K562 (cell line): ENCODE results near the gene TXLNG. TPM values are rescaled to one million over a fixed set of nuclear protein-coding genes. Genes with fewer than 3 reads are reported as not detected.

Experiments
- ATAC-seq: fragments of 200-7000 bp; cut with Tn5 transposase; 3 replicates; pipeline ENCODE4 v1.9.1; 2020; ENCODE audit warnings: moderate library complexity
- Bru-seq: library from RNA; stranded (reverse); fragments of 400-500 nt; gene quantifications from one replicate; lab custom pipeline; 2021; lab: Mats Ljungman, UMichigan
- BruChase-seq, 2 experiments: library from RNA; stranded (reverse); fragments of 400-500 nt; gene quantifications; one replicate each; lab custom pipeline; 2021; lab: Mats Ljungman, UMichigan
- BruUV-seq: library from RNA; stranded (reverse); fragments of 400-500 nt; replicated peaks from 2 replicates; lab custom pipeline; 2021; lab: Mats Ljungman, UMichigan
- CTCF ChIA-PET: fragments of 300-600 bp; formaldehyde crosslinking; extraction: SDS; loops from one replicate; lab custom pipeline; 2021; ENCODE audit warnings: low intra/inter-chr PET ratio; lab: Yijun Ruan, JAX
- POLR2A ChIA-PET: fragments of 300-600, 350-650 bp; sonication (Branson Sonifier 250); formaldehyde crosslinking; extraction: SDS; loops from one replicate; lab custom pipeline; 2021; ENCODE audit warnings: antibody characterized with exemption, inconsistent platforms; lab: Yijun Ruan, JAX
- DNase-seq, 4 experiments: peaks; one replicate each; pipeline versions ENCODE4 v3.0.0 to v3.0.0-alpha.2; 2011 to 2018; ENCODE audit warnings: low spot score in 3 of 4, mixed read lengths in 3 of 4; ENCODE audit errors: extremely low read depth in 1 of 4
- FAIRE-seq: peaks from 2 replicates; lab custom pipeline; 2011; peaks lifted over from hg19 to GRCh38; lab: Jason Lieb, UNC
- H2AFZ ChIP-seq: 2 replicates; pipeline ENCODE4 v1.6.0; 2011; ENCODE audit warnings: low read depth, low read length, control low read depth, inconsistent platforms
- H3K27ac ChIP-seq: fragments of 200-600 bp; 3 replicates; pipeline ENCODE4 v1.8.0; 2011; ENCODE audit warnings: low read depth, mild to moderate bottlenecking, control low read depth, inconsistent platforms, low read length, moderate library complexity, mixed read lengths; ENCODE audit errors: extremely low read depth
- H3K27me3 ChIP-seq, 2 experiments: fragments of 300-600 bp in 1 of 2; 2 replicates in 1 of 2; 3 replicates in 1 of 2; pipeline versions ENCODE4 v1.6.0 to v1.8.0; 2011; ENCODE audit warnings: inconsistent platforms in 2 of 2, low read length in 2 of 2, mild to moderate bottlenecking in 1 of 2, mixed read lengths in 1 of 2, moderate library complexity in 1 of 2; ENCODE audit not compliant: control insufficient read depth in 2 of 2, insufficient read depth in 2 of 2
- H3K36me3 ChIP-seq: fragments of 300-600 bp; 3 replicates; pipeline ENCODE4 v1.8.0; 2011; ENCODE audit warnings: mild to moderate bottlenecking, low read length, inconsistent platforms; ENCODE audit not compliant: control insufficient read depth, insufficient read depth
- H3K4me1 ChIP-seq, 2 experiments: fragments of 200-600 bp in 1 of 2; replicated peaks in 1 of 2; 2 replicates in 1 of 2; 3 replicates in 1 of 2; pipeline versions ENCODE4 v1.5.1 to v1.8.0; 2011; ENCODE audit warnings: inconsistent platforms in 2 of 2, low read length in 2 of 2, mild to moderate bottlenecking in 1 of 2, mixed read lengths in 1 of 2, moderate library complexity in 1 of 2; ENCODE audit not compliant: control insufficient read depth in 2 of 2, insufficient read depth in 2 of 2
- H3K4me2 ChIP-seq: 2 replicates; pipeline ENCODE4 v1.6.1; 2011; ENCODE audit warnings: low read length, control low read depth, inconsistent platforms, mixed read lengths; ENCODE audit not compliant: insufficient read depth
- H3K4me3 ChIP-seq: fragments of 200-600 bp; sonication (generic), shearing (Covaris generic); 2 replicates; pipeline ENCODE4 v1.5.1; 2016; ENCODE audit warnings: control low read depth, inconsistent platforms
- H3K79me2 ChIP-seq: fragments of 200-600 bp; 3 replicates; pipeline ENCODE4 v1.8.0; 2011; ENCODE audit warnings: low read length, inconsistent platforms; ENCODE audit not compliant: control insufficient read depth, insufficient read depth
- H3K9ac ChIP-seq, 2 experiments: 2 replicates each; pipeline versions ENCODE4 v1.6.0 to v1.6.1; 2011; ENCODE audit warnings: low read depth in 2 of 2, low read length in 2 of 2, control low read depth in 1 of 2, inconsistent platforms in 1 of 2, mild to moderate bottlenecking in 1 of 2, mixed read lengths in 1 of 2; ENCODE audit not compliant: insufficient read depth in 1 of 2
- H3K9me1 ChIP-seq: one replicate; pipeline ENCODE4 v1.6.0; 2011; ENCODE audit warnings: inconsistent platforms, mild to moderate bottlenecking, low read length, moderate library complexity; ENCODE audit not compliant: control insufficient read depth, insufficient read depth
- H3K9me3 ChIP-seq: replicated peaks from 2 replicates; pipeline ENCODE4 v1.5.1; 2011; ENCODE audit warnings: low read depth, low read length, inconsistent platforms; ENCODE audit not compliant: control insufficient read depth, insufficient read depth
- H4K20me1 ChIP-seq: replicated peaks from 2 replicates; pipeline ENCODE4 v1.6.1; 2011; ENCODE audit warnings: low read length, inconsistent platforms, mixed read lengths; ENCODE audit not compliant: control insufficient read depth, insufficient read depth
- ATF1 ChIP-seq, 2 experiments: fragments of 450-650 bp in 1 of 2; IDR thresholded peaks; 2 replicates each; pipeline ENCODE4 v1.6.1; 2016; ENCODE audit warnings: missing compliant biosample characterization in 1 of 2, missing genetic modification characterization in 1 of 2
- ETS2 ChIP-seq: IDR thresholded peaks from 2 replicates; pipeline ENCODE4 v1.6.1; 2016; ENCODE audit warnings: borderline replicate concordance, missing genetic modification characterization, mild to moderate bottlenecking, moderate library complexity, missing compliant biosample characterization; ENCODE audit not compliant: poor library complexity, severe bottlenecking
- HCFC1 ChIP-seq: IDR thresholded peaks from 2 replicates; pipeline ENCODE4 v1.6.1; 2012; ENCODE audit warnings: low read depth, low read length, improper control_type of control experiment
- KDM5B ChIP-seq: fragments of 200-600 bp; sonication (generic); IDR thresholded peaks from 2 replicates; pipeline ENCODE4 v1.6.1; 2012; ENCODE audit warnings: low read depth, mild to moderate bottlenecking, moderate library complexity, low read length, control low read depth, inconsistent platforms; ENCODE audit not compliant: insufficient replicate concordance
- MLLT1 ChIP-seq, 2 experiments: fragments of 450-650 bp; IDR thresholded peaks; 2 replicates each; pipeline ENCODE4 v1.6.1; 2016
- PHTF2 ChIP-seq: fragments of 250-450 bp; sonication (Bioruptor Pico); IDR thresholded peaks from 2 replicates; pipeline ENCODE4 v1.5.0; 2021; ENCODE audit warnings: mild to moderate bottlenecking
- POLR2G ChIP-seq: fragments of 200-400 bp; formaldehyde crosslinking; IDR thresholded peaks from 2 replicates; pipeline ENCODE4 v1.6.1; 2017; ENCODE audit warnings: low read depth, mild to moderate bottlenecking, antibody characterized with exemption, low read length, moderate library complexity
- SIN3A ChIP-seq, 2 experiments: fragments of 150-350 bp in 1 of 2; IDR thresholded peaks; 2 replicates each; pipeline ENCODE4 v1.6.1; 2011 to 2016; ENCODE audit warnings: borderline replicate concordance in 2 of 2, low read depth in 2 of 2, low read length in 2 of 2, mild to moderate bottlenecking in 2 of 2, moderate library complexity in 2 of 2; ENCODE audit not compliant: control insufficient read depth in 1 of 2
- TAF1 ChIP-seq: IDR thresholded peaks from 2 replicates; pipeline ENCODE4 v1.6.1; 2011; ENCODE audit warnings: mild to moderate bottlenecking, low read length, moderate library complexity; ENCODE audit not compliant: insufficient read depth, control insufficient read depth, severe bottlenecking; ENCODE audit errors: extremely low read depth
- ZNF639 ChIP-seq, 2 experiments: fragments of 200-800 bp in 1 of 2; sonication (Bioruptor generic) in 1 of 2; sonication (generic) in 1 of 2; formaldehyde crosslinking in 1 of 2; IDR thresholded peaks in 1 of 2; conservative IDR thresholded peaks in 1 of 2; 2 replicates each; pipeline versions ENCODE4 v1.5.0 to v1.6.1; 2016 to 2020; ENCODE audit warnings: missing compliant biosample characterization in 1 of 2, missing genetic modification characterization in 1 of 2, missing genetic modification reagents in 1 of 2
- WGBS: fragments of 100-300 bp; shearing (Covaris generic); methylation state at CpG from one replicate; pipeline ENCODE4 v1.1.6; 2016; ENCODE audit warnings: low coverage, mixed read lengths; ENCODE audit not compliant: insufficient coverage; ENCODE audit errors: missing lambda C conversion rate; 5-methylcytosine and 5-hydroxymethylcytosine counted together
- in situ Hi-C: fragments of 300-500 bp; cut with MboI; formaldehyde crosslinking; loops from 4 replicates; pipeline ENCODE4 v1.15.0; 2018; ENCODE audit warnings: inconsistent platforms, mixed read lengths
- intact Hi-C: fragments of 100-400 bp; cut with micrococcal nuclease; formaldehyde crosslinking; loops from 2 replicates; pipeline ENCODE4 v1.14.2; 2022
- long read RNA-seq, 3 experiments: library from polyadenylated mRNA in 2 of 3; library from RNA in 1 of 3; unstranded in 2 of 3; stranded (forward) in 1 of 3; transcript quantifications; one replicate each; pipeline ENCODE4 v2.0.0, GENCODE V29; 2019 to 2022
- polyA minus RNA-seq, 3 experiments: library from RNA; depleted of rRNA, polyadenylated mRNA; stranded (reverse); fragments of >200 nt; gene quantifications; 2 replicates each; pipeline ENCODE4 v1.2.3, GENCODE V29; 2011
- polyA plus RNA-seq, 8 experiments: library from polyadenylated mRNA; depleted of rRNA in 4 of 8; stranded (reverse) in 5 of 8; unstranded in 3 of 8; fragments of >200 nt; fragmentation: Nextera tagmentation in 2 of 8; fragmentation: Illumina TruSeq in 1 of 8; extraction: Ambion mirVana in 2 of 8; extraction: Trizol in 1 of 8; gene quantifications; 2 replicates each; pipeline versions ENCODE4 v1.2.1 to v1.2.3, GENCODE V29; 2011 to 2014; ENCODE audit warnings: inconsistent platforms in 1 of 8, missing spikeins in 1 of 8
- total RNA-seq, 7 experiments: library from RNA; depleted of rRNA in 6 of 7; stranded (reverse); fragments of >200 nt in 6 of 7; fragmentation: Illumina TruSeq in 2 of 7; extraction: Trizol in 2 of 7; gene quantifications; 2 replicates each; pipeline versions ENCODE4 v1.2.1 to v1.2.3, GENCODE V29; 2011 to 2021; ENCODE audit warnings: low replicate concordance in 1 of 7

The TXLNG gene
- total RNA-seq (2011; cell fraction: chromatin; rRNA removed; ENCODE audit: low replicate concordance) = 10.2 and 35.1 TPM in 2 replicates
- total RNA-seq (2011; cell fraction: nucleolus; rRNA removed) = 6.0 and 10.1 TPM in 2 replicates
- total RNA-seq (2011; cell fraction: nucleoplasm; rRNA removed) = 18.3 and 28.6 TPM in 2 replicates
- total RNA-seq (2014; rRNA removed) = 23.7 and 23.8 TPM in 2 replicates
- 35.8 and 38.9 TPM in 2 replicates for total RNA-seq (2014; rRNA removed; fragmentation: Illumina TruSeq; extraction: Trizol)
- total RNA-seq (2015; rRNA removed; fragmentation: Illumina TruSeq; extraction: Trizol) = 30.5 and 32.1 TPM in 2 replicates
- total RNA-seq (2021) = 27.1 and 27.9 TPM in 2 replicates
- 27.3 and 41.4 TPM in 2 replicates for polyA plus RNA-seq (2011; rRNA removed)
- polyA plus RNA-seq (2011; cell fraction: cytosol; rRNA removed) = 10.5 and 17.0 TPM in 2 replicates
- 27.6 and 31.8 TPM in 2 replicates for polyA plus RNA-seq (2011; cell fraction: nucleus; rRNA removed)
- 17.5 and 21.7 TPM in 2 replicates for polyA plus RNA-seq (2012)
- polyA plus RNA-seq (2014; fragmentation: Illumina TruSeq; extraction: Trizol) = 36.6 and 47.0 TPM in 2 replicates
- 10 to 100 TPM; 13.1 to 21.4 TPM for polyA plus RNA-seq (2014; fragmentation: Nextera tagmentation; extraction: Ambion mirVana)
- polyA plus RNA-seq (2014; rRNA removed) = 31.6 TPM in 2 replicates
- 21.9 and 27.9 TPM in 2 replicates for polyA minus RNA-seq (2011; rRNA and poly(A)+ RNA removed)
- 7.4 and 12.7 TPM in 2 replicates for polyA minus RNA-seq (2011; cell fraction: cytosol; rRNA and poly(A)+ RNA removed)
- 7.1 and 10.2 TPM in 2 replicates for polyA minus RNA-seq (2011; cell fraction: nucleus; rRNA and poly(A)+ RNA removed)
- percentile 85 among the genes with signal in this experiment for Bru-seq, nascent RNA
- percentile 88 among the genes with signal in this experiment for BruChase-seq, experiment 1, labeled RNA remaining after a 2-hour chase
- BruChase-seq, experiment 2, labeled RNA remaining after a 6-hour chase = percentile 88 among the genes with signal in this experiment
- long read RNA-seq, experiment 1, full-length matches to known transcripts = 25 of 121 reads
- long read RNA-seq, experiment 1, partial matches to known transcripts = 85 of 121 reads
- long read RNA-seq, experiment 1, other reads (novel, unspliced or antisense) = 11 of 121 reads
- long read RNA-seq, experiment 2, full-length matches to known transcripts = 7 of 44 reads
- long read RNA-seq, experiment 2, partial matches to known transcripts = 31 of 44 reads
- long read RNA-seq, experiment 2, other reads (novel, unspliced or antisense) = 6 of 44 reads
- long read RNA-seq, experiment 3, full-length matches to known transcripts = 1 of 56 reads
- long read RNA-seq, experiment 3, partial matches to known transcripts = 48 of 56 reads
- long read RNA-seq, experiment 3, other reads (novel, unspliced or antisense) = 7 of 56 reads

GRCh38 chrX:16786139-16786790 lies at the start of gene TXLNG:
TSS of gene TXLNG (plus strand) at chrX:16786466. CDS start at chrX:16786488, 22 bp downstream.
- CTCF ChIA-PET = interaction anchor here (0.6 kb wide), 1 partner anchor 632 kb away, joined by 3 read pairs; no protein-coding TSS in a partner anchor
- in situ Hi-C loops (no loop called here), intact Hi-C loops (loop anchor here (2.0 kb wide), 1 partner anchor 67 kb away; the partner anchor contains the start of gene SYAP1)
- Histone ChIP-seq H3K9me1 (no peaks in the 10 kb centered on the region), H4K20me1 (no peaks in the 10 kb centered on the region), H3K36me3 (peaks cover 32% of the 10 kb centered on the region), H2AFZ (peak within 1 kb of the TSS; percentile 95), H3K4me2 (peak within 1 kb of the TSS; percentile 87), H3K4me1 (peaks cover 7 to 10% of the 10 kb centered on the region in 2 experiments; a peak in 3 of 5 replicates), H3K27ac (peak within 1 kb of the TSS; percentile 90), H3K27me3 (no peaks in the 10 kb centered on the region), H3K79me2 (peaks cover 49% of the 10 kb centered on the region), H3K9me3 (no peaks in the 10 kb centered on the region), H3K9ac (peak within 1 kb of the TSS; percentile 69 to 91), H3K4me3 (peak within 1 kb of the TSS; percentile 80)
- no TSS peak for BruUV-seq
- peak; percentile 99 for FAIRE-seq
- ATAC-seq = peak; percentile 98
- POLR2A ChIA-PET = interaction anchor here (0.8 to 2.9 kb wide), 3 partner anchors 11 to 64 kb away, joined by 3 to 35 read pairs (median 10); no protein-coding TSS in a partner anchor
- WGBS = under 1% methylated on average over 50 of the region's 59 CpGs
- DNase-seq = peak; percentile 90 to 99 (median 94)
- TF ChIP-seq ZNF639 (CRISPR knock-in tag; conservative IDR thresholded peaks at IDR 0.05 in 1 of 2, IDR thresholded peaks at IDR 0.05 in 1 of 2) = peak in 1 of 2 experiments; percentile 51; a peak in 1 of 4 replicates
- TF ChIP-seq ETS2 = no peak
- peak; percentile 85 for TF ChIP-seq KDM5B
- peak; percentile 73 for TF ChIP-seq ATF1 (CRISPR knock-in tag; IDR thresholded peaks at IDR 0.05)
- peak; percentile 95 for TF ChIP-seq ATF1 (tag; IDR thresholded peaks at IDR 0.05)
- peak; percentile 100 for TF ChIP-seq POLR2G
- TF ChIP-seq SIN3A (IDR thresholded peaks at IDR 0.05; ENCODE audit: borderline replicate concordance in 2 of 2, control insufficient read depth in 1 of 2, low read depth in 2 of 2, low read length in 2 of 2) = peak in 1 of 2 experiments; percentile 48; a peak in 1 of 4 replicates
- TF ChIP-seq PHTF2 = no peak
- TF ChIP-seq MLLT1 (IDR thresholded peaks at IDR 0.05) = no peak
- peak; percentile 66 for TF ChIP-seq TAF1
- TF ChIP-seq HCFC1 = peak; percentile 91
